Keratinocyte (primary cell): ENCODE measurements around the gene SLC66A1. TPM values are rescaled to one million over a fixed set of nuclear protein-coding genes. Genes with fewer than 3 reads are reported as not detected.

Experiments
- DNase-seq: peaks from one replicate; pipeline ENCODE4 v3.0.0-alpha.2; 2011; ENCODE audit warnings: low read depth, missing footprints, low spot score
- FAIRE-seq: peaks from 2 replicates; lab custom pipeline; 2011; peaks lifted over from hg19 to GRCh38; lab: Jason Lieb, UNC
- H2AFZ ChIP-seq: 2 replicates; pipeline ENCODE4 v1.6.0; 2012; ENCODE audit warnings: low read length, control low read depth, inconsistent platforms; ENCODE audit not compliant: control insufficient read depth
- H3K27ac ChIP-seq: 2 replicates; pipeline ENCODE4 v1.5.1; 2011; ENCODE audit warnings: low read length; ENCODE audit not compliant: control insufficient read depth, insufficient read depth
- H3K27me3 ChIP-seq: 3 replicates; pipeline ENCODE4 v1.6.0; 2011; ENCODE audit warnings: low read length; ENCODE audit not compliant: control insufficient read depth, insufficient read depth; ENCODE audit errors: extremely low read depth
- H3K36me3 ChIP-seq, 2 experiments: 2 replicates in 1 of 2; 3 replicates in 1 of 2; pipeline ENCODE4 v1.5.1; 2011; ENCODE audit warnings: low read length in 2 of 2, mild to moderate bottlenecking in 1 of 2; ENCODE audit not compliant: control insufficient read depth in 2 of 2, insufficient read depth in 2 of 2; ENCODE audit errors: extremely low read depth in 1 of 2
- H3K4me1 ChIP-seq: 3 replicates; pipeline ENCODE4 v1.5.1; 2011; ENCODE audit warnings: low read length; ENCODE audit not compliant: control insufficient read depth, insufficient read depth; ENCODE audit errors: extremely low read depth
- H3K4me2 ChIP-seq: 3 replicates; pipeline ENCODE4 v1.6.0; 2011; ENCODE audit warnings: low read depth, low read length; ENCODE audit not compliant: control insufficient read depth, insufficient read depth; ENCODE audit errors: extremely low read depth
- H3K4me3 ChIP-seq, 3 experiments: fragments of 200-600 bp in 1 of 3; sonication (generic) in 1 of 3; 2 replicates in 2 of 3; 3 replicates in 1 of 3; pipeline ENCODE4 v1.5.1; 2011 to 2016; ENCODE audit warnings: low read length in 3 of 3, mild to moderate bottlenecking in 3 of 3, control low read depth in 2 of 3, inconsistent platforms in 1 of 3, low read depth in 1 of 3, mixed read lengths in 1 of 3, mixed run types in 1 of 3, moderate library complexity in 1 of 3; ENCODE audit not compliant: control insufficient read depth in 2 of 3, insufficient read depth in 2 of 3; ENCODE audit errors: extremely low read depth in 1 of 3
- H3K79me2 ChIP-seq: 2 replicates; pipeline ENCODE4 v1.6.0; 2012; ENCODE audit warnings: low read length; ENCODE audit not compliant: control insufficient read depth, insufficient read depth
- H3K9ac ChIP-seq: 3 replicates; pipeline ENCODE4 v1.6.0; 2011; ENCODE audit warnings: low read length; ENCODE audit not compliant: control insufficient read depth, insufficient read depth; ENCODE audit errors: extremely low read depth
- H3K9me1 ChIP-seq: 3 replicates; pipeline ENCODE4 v1.6.0; 2011; ENCODE audit warnings: low read length; ENCODE audit not compliant: control insufficient read depth, insufficient read depth; ENCODE audit errors: extremely low read depth
- H3K9me3 ChIP-seq: 2 replicates; pipeline ENCODE4 v1.5.1; 2012; ENCODE audit warnings: low read depth, low read length; ENCODE audit not compliant: control insufficient read depth
- H4K20me1 ChIP-seq: 3 replicates; pipeline ENCODE4 v1.6.0; 2011; ENCODE audit warnings: low read length; ENCODE audit not compliant: control insufficient read depth, insufficient read depth; ENCODE audit errors: extremely low read depth
- EZH2 ChIP-seq: IDR thresholded peaks from one replicate; pipeline ENCODE4 v1.6.1; 2012; ENCODE audit warnings: inconsistent platforms, mild to moderate bottlenecking, low read length, moderate library complexity
- dilution Hi-C: fragments of 300-500 bp; cut with MboI; formaldehyde crosslinking; loops from one replicate; pipeline ENCODE4 v1.7.0; 2020; ENCODE audit warnings: low sequenced_read_pairs; ENCODE audit not compliant: extremely low pct_ligation_motif_present
- polyA plus RNA-seq, 5 experiments: library from polyadenylated mRNA; depleted of rRNA in 3 of 5; stranded (reverse) in 3 of 5; stranded (forward) in 1 of 5; unstranded in 1 of 5; fragments of >200 nt; gene quantifications; 1 replicate in 1 of 5; 2 replicates in 3 of 5; 3 replicates in 1 of 5; pipeline versions ENCODE4 v1.2.1 to v1.2.3, GENCODE V29; 2011 to 2012; ENCODE audit warnings: missing spikeins in 2 of 5, low read depth in 1 of 5, low replicate concordance in 1 of 5
- TF ChIP-seq, protein P1 (sequence below), 3 experiments: IDR thresholded peaks in 1 of 3; conservative IDR thresholded peaks in 1 of 3; optimal IDR thresholded peaks in 1 of 3; 2 replicates in 2 of 3; 3 replicates in 1 of 3; pipeline versions ENCODE3 to v1.5.1; 2011; ENCODE audit warnings: low read length in 3 of 3, mild to moderate bottlenecking in 3 of 3, moderate library complexity in 2 of 3, control low read depth in 1 of 3, inconsistent platforms in 1 of 3; ENCODE audit not compliant: insufficient read depth in 2 of 3; ENCODE audit errors: extremely low read depth in 1 of 3

SLC66A1 gene
- polyA plus RNA-seq, 1 donor (not counting 4 experiments of a cell fraction or from before 2014, with no cell fraction given), result 8.0 TPM

DNA sequence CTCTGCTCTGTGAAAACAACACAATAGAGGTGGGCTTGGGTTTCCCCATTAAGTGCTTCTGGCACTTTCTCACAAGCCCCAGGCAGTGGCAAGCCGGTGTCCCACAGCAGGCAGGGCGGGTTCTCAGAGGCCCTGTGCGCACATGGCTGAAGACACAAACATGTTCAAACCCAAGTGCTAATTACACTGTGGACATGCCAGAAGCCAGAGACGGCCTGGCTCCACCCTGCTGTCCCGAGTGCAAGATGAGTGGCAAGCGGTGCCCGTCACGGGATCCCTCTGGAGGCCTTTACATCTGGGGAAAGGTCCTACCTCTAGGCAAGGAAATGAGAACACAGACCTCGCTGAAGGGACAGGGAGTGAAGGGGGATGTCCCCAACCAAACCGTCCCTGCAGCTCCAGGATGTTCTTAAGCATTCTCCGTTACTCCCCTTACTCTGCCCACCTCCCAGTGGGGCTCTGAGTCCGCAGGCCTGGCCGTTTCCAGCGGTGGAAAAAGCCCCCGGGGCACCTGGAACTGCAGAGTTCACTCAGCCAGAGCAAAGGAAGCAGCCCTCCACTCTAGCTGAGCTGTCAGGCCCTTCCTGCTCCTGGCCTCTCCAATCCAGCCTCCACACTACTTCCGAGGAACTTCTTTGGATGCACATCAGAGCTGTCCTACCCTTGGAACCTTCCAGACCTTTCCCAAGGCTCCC is 57.4 kb downstream of the SLC66A1 start:
- DNase-seq, result no peak
- H4K20me1 ChIP-seq, result no peaks in the 10 kb centered on the region
- H3K27me3 ChIP-seq, result no peaks in the 10 kb centered on the region
- H3K36me3 ChIP-seq, result peaks cover 8 to 10% of the 10 kb centered on the region in 2 experiments
- H3K9me1 ChIP-seq, result peaks cover 2% of the 10 kb centered on the region
- no peak overlapping the region for H3K9ac ChIP-seq
- no peak overlapping the region for H3K27ac ChIP-seq
- no peaks in the 10 kb centered on the region for H3K9me3 ChIP-seq
- peaks cover 43% of the 10 kb centered on the region for H3K4me1 ChIP-seq
- peak; percentile 13 for FAIRE-seq
- H3K4me2 ChIP-seq, result no peak overlapping the region
- peaks cover 17% of the 10 kb centered on the region for H3K79me2 ChIP-seq
- TF ChIP-seq, protein P1, sequence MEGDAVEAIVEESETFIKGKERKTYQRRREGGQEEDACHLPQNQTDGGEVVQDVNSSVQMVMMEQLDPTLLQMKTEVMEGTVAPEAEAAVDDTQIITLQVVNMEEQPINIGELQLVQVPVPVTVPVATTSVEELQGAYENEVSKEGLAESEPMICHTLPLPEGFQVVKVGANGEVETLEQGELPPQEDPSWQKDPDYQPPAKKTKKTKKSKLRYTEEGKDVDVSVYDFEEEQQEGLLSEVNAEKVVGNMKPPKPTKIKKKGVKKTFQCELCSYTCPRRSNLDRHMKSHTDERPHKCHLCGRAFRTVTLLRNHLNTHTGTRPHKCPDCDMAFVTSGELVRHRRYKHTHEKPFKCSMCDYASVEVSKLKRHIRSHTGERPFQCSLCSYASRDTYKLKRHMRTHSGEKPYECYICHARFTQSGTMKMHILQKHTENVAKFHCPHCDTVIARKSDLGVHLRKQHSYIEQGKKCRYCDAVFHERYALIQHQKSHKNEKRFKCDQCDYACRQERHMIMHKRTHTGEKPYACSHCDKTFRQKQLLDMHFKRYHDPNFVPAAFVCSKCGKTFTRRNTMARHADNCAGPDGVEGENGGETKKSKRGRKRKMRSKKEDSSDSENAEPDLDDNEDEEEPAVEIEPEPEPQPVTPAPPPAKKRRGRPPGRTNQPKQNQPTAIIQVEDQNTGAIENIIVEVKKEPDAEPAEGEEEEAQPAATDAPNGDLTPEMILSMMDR (optimal IDR thresholded peaks at IDR 0.05 in 1 of 3, IDR thresholded peaks at IDR 0.05 in 1 of 3, conservative IDR thresholded peaks at IDR 0.05 in 1 of 3; ENCODE audit: extremely low read depth in 1 of 3, insufficient read depth in 2 of 3, low read length in 3 of 3), result no peak
- TF ChIP-seq EZH2, result no peak
- no peak overlapping the region for H3K4me3 ChIP-seq
- H2AFZ ChIP-seq, result no peak overlapping the region
- dilution Hi-C loops, result no loop called here

DNA sequence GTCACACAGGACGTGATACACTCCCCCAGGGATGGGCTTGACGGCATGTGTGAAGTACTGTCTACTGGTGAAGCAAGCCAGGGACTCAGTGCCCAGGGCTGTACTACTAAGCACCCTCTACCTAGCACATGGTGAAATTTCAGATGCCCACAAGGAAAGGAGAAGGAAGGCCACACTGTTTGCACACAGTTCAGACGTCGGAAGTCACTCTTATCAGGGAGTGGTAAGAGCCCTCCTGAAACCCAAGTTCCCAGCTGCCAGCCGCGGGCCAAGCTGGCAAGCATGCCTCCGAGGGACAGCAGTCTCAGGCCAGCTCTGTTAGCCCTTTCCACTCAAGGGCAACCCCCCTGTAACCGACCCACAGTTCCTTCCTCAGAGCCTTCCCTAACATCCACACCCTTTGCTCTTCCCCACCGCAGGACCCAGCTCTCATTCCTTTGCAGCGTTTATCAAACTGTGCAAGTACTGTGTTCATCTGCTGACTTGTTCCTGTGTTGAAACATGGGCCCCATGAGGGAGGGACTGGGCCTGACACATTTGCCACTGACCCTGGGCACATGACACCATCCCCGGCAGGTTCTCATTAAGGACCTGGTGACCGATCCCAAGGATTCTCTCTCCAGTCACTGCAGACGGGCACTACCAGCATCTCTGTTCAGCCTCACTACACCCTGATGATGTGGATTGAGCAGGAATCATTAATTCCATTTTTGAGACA is 58.5 kb downstream of the SLC66A1 start:
- DNase-seq, result no peak
- no peak for FAIRE-seq
- Histone ChIP-seq H3K9me1 (peaks cover 2% of the 10 kb centered on the region), H2AFZ (no peak overlapping the region), H3K27ac (no peak overlapping the region), H3K9ac (no peak overlapping the region), H3K36me3 (peaks cover 15 to 17% of the 10 kb centered on the region in 2 experiments), H3K9me3 (no peaks in the 10 kb centered on the region), H3K27me3 (no peaks in the 10 kb centered on the region), H3K79me2 (peaks cover 12% of the 10 kb centered on the region), H3K4me2 (no peak overlapping the region), H3K4me3 (no peak overlapping the region), H3K4me1 (peaks cover 41% of the 10 kb centered on the region), H4K20me1 (no peaks in the 10 kb centered on the region)
- dilution Hi-C loops, result no loop called here
- TF ChIP-seq, protein P1 (optimal IDR thresholded peaks at IDR 0.05 in 1 of 3, IDR thresholded peaks at IDR 0.05 in 1 of 3, conservative IDR thresholded peaks at IDR 0.05 in 1 of 3; ENCODE audit: extremely low read depth in 1 of 3, insufficient read depth in 2 of 3, low read length in 3 of 3), result no peak
- TF ChIP-seq EZH2, result no peak
